ENCODE results near the gene ACVR2B.
A peak's percentile ranks its signal among the peaks of the same experiment; 100 is the strongest.

ACVR2B gene

DNA sequence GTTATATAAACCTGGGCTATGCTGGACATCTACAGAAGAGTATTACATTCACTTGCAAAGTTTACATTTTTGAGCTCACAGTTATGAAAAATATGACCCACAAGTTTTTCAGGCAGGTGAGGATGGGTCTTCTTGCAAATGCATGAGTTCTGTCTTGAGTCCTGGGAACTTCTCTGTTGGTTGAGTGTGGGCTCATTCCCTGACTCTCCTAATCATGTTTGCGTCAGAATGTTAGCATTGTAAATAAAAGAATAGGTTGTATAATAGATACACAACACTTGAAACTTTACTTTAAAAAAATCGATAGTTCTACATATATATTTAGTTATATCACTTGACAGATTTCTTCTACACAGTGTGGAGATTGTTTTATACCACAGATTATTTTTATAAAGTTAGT is 35.3 kb downstream of the ACVR2B start:
- DNase-seq (ENCODE audit: low read depth in 2 of 2), result no peak

DNA sequence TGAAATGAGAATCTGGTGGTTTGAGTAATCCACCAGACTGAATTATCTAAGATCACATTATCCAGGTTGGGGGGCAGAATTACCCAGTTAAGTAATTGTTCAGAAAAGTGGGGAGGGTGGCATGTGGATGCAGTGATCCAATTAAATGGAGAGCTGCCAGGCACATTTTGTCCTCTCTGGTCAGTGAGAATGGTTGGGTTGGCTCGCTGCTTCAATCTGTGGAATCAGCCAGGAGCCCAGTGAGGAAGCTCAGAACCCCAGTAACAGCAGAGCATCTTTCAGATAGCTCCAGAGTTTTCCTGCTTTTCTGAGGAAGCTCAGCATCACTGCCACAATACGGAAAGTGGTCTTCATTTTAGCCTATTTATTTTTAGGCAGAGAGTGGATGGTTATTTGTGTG is 36.1 kb downstream of the ACVR2B start:
- DNase-seq (ENCODE audit: low read depth in 2 of 2), result no peak

DNA sequence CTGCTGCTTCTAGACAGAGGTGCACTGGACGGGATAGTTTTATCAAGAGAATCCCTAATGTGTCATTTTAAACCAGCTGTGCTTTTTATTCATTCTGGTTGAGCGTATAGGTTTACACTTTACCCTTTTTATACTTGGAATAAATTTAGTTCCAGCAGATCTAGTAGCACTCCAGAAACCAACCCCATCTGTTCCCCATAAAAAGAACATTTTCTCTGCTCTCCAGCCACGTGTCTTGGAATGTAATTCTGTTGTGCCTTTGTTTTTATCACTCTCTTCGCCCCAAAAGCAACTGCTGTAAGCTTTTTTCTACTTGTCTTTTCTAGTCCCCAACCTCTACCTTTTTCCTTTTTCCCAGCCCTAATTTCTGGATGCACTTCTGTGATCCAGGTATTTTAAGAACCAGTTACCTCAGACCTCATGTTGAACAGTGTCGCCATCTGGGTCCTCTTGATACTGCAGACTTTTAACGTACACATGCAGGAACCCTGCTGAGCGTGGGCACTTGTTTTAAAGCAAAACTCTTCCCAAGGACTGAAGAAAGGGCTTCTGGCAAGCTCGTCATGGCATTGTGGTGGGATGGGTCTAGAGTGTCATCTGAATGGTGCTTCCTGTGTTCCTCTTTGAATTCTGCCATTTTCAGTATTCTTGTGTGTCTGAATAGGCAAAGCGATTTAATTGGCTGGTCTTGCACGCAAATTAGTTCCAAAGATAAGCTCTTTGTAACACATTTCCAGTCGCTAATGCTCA is 36.8 kb downstream of the ACVR2B start:
- no peak for DNase-seq (ENCODE audit: low read depth in 2 of 2)

DNA sequence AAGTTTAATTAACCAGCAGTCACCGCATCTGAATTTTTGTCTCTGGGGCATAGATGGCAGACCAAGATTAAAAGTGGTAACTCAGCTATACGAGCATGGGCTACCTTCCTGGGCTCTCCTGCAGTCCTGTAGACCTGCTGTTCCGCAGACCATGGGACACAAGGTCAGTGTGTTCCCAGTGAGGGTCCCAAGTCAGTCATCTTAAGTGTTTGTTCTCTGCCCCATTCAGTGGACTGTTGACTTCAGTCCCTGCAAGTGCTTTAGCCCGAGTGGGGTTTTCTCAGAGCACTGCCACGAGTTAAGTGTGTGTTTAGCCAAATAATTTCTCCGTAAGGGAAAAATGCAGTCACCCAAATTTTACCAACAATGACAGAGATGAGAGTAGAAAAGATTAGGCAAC is 37.5 kb downstream of the ACVR2B start:
- no peak for DNase-seq (ENCODE audit: low read depth in 2 of 2)

DNA sequence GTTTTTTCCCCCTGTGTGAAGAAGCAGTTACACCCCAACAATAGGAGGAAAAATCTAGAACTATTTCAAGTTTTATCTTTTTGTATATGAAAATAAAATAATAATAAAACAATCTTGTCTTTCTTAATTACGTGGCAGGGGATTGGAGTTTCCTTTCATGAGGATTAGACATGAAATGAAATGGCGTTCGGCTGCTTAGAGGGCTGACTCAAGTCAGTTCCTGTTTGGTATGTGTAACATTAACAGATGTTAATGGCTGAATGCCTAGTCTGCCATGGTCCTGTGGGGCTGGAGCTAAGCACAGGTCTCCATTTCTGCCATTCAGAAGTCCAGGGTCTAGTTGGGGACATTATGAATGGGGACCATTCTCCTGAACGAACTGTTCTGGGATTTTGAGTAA is 39.3 kb downstream of the ACVR2B start:
- DNase-seq (ENCODE audit: low read depth in 2 of 2), result no peak

DNA sequence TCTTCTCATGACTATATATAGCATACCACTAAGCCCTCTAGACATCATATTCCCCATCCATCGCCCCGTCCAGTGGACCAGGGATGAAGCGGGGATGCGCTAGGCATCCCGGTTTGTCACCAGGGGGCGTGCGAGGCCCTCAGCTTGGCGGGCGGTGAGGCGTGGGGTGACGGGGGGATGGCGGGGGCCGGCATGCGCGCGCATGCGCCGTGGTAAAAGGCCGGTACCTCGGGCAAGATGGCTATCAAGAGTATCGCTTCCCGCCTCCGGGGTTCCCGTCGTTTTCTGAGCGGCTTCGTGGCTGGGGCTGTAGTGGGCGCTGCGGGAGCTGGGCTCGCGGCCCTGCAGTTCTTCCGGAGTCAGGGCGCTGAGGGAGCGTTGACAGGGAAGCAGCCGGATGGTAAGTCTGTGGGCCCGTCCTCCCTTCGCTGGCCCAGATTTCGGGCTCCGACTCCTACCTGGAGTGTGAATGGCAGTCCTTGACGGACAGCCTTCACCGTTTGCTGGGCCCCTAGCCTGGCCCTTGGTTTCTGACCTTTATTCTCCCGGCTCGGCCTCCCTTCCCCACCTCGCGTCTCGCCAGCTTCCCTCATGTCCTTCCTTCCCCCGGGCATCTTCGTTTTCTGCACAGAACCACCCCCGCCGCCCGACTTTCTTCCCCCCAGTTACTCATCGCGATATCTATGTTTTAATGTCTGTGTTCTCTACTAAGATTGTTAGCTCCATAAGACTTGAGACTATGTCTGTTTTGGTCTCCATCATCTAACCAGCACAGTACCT is 42.6 kb downstream of the ACVR2B start, which contains the start of gene EXOG:
Gene EXOG (plus strand): TSS at position 210 of the 780 bp plus-strand sequence. CDS start 28 bp downstream, at position 238.
- DNase-seq (ENCODE audit: low read depth in 2 of 2), result peak; percentile 89 to 93

DNA sequence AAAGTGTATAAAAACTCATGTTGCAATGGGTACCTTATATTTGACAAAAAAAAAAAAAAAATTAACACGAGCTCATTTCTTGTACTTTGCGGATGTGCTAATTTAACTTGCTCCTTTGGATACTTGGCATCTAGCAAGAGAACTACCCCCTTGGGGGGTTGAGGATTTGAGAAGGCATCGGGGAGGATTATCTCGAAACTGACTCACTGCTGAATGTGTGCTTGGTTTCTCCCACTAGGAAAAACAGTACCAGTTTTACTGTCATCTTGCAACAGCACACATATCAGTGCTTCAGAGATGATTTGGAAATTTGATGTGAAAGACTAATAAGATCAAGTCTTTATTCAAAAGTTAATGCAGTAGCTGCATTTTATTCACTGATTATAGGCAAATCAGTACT is 43.3 kb downstream of the ACVR2B start:
- no peak for DNase-seq (ENCODE audit: low read depth in 2 of 2)

DNA sequence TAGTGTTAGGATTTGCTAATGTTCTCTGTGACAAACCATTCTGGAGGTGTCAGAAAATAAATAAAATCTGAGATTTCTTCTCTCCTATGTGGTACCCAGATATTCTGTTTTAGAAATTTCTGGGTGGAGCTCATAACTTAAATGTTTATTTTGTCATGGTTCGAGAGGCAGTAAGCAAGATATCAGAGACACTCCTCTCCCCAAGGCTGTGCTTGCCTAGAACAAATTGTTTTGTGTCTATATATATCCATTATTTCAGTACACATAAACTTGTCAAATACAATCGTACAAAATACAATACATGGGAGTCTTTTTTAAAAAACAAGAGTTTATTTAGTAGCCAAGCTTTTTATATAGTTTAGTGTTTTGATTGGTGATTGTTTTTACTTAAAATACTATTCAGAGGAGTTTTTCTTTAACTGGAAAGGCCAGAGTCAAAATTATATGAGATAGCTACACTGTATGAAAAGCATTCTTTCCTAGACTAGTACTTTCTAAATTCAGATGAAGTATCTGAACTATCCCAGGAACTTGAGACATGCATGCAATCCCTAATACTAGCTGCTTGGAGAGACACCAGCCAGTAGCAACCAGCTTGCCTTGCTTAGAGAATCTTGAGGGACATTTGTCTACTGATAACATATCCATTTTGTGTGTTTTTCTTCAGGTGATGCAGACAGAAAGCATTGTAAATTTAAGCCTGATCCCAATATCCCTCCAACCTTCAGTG is 47.2 kb downstream of the ACVR2B start:
- DNase-seq (ENCODE audit: low read depth in 2 of 2), result no peak

DNA sequence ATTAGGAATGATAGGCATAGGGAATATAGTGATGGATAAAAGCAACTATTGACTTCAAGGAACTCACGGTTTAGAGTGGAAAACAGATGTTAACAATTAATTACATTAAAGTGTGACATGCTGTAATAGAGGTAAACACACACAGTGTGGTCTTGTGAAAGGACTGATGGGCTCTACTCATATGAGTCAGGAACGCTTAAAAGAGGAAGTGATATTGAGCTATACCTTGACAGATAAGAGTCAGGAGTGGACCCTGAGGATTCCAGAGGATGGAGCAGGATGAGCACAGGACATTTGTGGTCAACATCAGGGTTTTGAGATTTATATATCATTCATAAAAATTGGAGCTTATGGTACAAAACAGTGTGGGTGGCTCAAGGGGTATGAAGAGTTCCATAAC is 53.4 kb downstream of the ACVR2B start:
- no peak for DNase-seq (ENCODE audit: low read depth in 2 of 2)

DNA sequence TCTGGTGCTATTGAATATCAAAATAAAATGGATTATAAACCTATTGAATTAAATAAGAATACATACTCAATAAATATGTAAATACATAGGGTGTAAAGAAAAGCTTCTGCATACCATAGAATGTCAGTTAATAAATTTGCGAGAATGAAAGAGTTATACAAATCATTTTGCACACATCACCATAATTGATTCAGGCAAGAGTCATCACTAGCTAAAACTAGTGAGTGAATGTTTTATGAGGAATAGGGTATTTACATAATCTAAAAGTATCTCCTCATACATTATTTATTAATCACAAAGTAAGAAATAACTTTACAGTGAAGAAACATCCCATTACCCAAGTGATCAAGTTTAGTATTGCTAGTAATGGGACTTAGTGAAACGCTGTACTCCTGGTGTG is 56.0 kb downstream of the ACVR2B start:
- no peak for DNase-seq (ENCODE audit: low read depth in 2 of 2)

DNA sequence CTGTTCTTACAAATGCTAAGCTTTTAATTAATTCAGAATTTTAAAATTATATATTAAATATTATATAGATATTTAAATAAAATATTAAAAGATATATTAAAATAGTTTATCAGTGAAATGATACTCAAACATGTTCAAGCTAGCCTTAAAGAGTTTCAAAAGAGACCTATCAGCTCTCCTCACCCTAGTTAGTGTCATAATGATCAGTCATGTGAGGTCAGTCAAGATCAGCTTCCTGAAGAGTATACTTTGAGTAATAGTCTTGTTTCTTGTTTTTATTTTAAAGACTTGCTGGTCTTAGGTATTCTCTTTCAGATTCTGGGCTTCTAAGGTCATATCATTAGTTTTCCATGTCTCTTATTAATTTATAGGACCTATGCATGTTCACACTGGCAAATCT is 56.9 kb downstream of the ACVR2B start:
- DNase-seq (ENCODE audit: low read depth in 2 of 2), result no peak

DNA sequence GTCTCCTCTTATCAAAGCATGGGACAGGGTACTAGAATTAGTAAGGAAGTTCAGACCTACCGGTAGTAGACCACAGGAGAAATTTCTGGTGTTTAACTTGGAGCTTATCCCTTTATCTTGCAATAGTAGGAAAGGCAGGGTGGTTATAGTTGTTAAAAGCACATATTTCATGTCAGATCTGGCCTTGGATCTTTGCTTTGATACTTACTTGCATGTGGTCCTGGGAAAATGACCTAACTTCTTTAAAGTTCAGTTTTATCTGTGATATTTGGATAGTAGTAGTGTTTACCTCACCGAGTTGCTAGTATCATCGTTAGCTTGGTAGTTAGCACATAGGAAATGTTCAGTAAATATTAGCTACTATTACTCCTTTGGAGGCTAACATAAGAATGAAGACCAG is 57.9 kb downstream of the ACVR2B start:
- DNase-seq (ENCODE audit: low read depth in 2 of 2), result no peak

DNA sequence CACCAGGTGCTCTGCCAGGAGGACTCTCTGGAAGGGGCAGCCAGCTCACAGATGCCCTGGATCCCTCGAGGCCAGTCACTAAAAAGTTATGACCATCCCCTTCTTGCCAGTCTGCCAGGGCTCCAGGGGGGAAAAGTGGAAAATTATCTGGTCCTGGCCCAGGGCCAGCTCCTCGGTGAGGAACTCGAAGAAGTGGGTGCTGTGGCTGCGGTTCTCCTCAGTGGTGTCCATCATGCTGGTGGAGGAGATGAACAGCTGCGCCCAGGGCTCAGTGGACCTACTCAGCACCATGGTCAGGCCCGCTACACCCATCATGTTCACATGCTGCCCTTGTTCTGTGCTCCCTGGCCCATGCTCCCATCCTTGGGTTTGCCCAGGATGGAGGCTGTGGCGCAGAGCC is 61.7 kb downstream of the ACVR2B start:
- no peak for DNase-seq (ENCODE audit: low read depth in 2 of 2)

DNA sequence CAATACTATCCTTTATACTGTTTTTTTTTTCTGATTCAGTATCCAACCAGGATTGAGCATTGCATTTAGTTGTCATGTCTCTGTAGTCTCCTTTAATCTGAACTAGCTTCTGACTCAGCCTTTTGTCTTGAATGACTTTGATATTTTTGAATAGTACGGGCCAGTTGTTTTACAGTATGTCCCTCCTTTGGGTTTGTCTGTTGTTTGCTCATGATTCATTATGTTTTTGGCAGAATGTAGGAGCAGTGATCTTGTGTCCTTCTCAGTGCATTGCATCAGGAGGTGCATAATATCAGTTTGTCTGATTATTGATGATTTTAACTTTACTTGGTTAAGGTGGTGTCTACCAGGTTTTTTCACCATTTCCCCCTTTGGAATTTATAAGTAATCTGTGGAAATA is 63.0 kb downstream of the ACVR2B start:
- no peak for DNase-seq (ENCODE audit: low read depth in 2 of 2)

DNA sequence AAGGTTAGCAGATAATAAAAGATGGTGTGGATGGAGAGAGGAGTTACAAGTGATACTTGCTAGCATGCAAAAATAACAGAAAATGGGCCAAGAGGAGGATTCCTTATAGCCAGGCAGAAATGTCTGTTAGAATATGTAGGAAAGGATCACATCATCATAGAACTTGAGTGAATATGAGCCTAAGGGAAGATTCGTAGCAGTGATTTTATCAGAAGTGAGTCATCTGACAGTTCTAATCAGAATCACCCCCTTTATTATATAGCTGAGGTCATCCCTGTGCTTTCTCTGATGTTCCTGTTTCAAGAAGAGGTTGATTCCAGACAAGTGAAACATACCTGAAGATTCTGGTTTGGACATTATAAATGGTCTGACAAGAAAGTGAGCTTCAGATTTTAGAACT is 65.3 kb downstream of the ACVR2B start:
- no peak for DNase-seq (ENCODE audit: low read depth in 2 of 2)

DNA sequence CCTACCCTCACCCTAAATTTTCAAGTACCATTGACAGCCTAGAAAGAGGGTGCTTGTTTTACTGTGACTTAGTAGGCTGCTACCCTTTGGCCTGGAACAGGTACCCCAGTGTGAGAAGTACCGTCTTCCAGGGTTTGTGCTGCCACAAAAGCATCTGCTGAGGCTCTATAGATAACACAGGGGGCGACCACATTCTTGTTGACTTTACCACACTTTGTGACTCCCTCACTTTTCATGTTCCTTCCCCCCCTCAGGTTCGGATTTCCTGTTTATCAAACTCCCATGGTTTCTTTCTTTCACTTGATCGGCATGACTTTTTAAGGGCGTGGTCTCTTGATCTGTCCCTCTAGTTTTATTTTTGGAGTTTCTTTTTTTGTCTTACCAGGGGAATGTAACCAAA is 66.0 kb downstream of the ACVR2B start:
- no peak for DNase-seq (ENCODE audit: low read depth in 2 of 2)

DNA sequence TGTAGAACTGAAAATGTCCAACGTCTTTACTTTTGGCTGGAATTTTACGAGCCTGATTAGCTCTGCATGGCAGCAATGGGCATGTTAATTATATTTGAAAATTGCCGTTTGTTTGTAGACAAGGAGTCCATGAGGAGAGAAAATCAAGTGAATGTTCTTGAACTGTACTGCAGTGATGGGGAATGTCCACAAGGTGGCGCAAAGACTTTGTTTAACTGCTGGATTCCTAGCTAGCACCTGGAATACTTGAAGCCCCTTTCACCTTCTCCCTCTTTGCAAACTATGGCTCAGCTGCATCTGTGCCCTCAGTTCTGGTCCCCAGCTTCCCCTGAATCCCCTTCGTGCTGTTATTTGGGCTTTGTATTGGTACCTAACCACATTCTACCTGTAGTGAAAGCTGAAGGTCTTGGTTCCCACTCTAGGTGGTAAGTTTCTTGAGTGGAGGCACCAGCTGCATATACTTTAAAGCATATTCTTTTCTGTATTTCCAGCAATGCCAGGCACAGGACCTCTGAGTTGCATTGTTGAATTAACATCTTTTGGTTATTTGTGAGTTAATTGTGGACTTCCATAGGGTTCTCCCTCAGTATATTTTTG is 67.8 kb downstream of the ACVR2B start:
- peak; percentile 25 to 40 for DNase-seq (ENCODE audit: low read depth in 2 of 2)

DNA sequence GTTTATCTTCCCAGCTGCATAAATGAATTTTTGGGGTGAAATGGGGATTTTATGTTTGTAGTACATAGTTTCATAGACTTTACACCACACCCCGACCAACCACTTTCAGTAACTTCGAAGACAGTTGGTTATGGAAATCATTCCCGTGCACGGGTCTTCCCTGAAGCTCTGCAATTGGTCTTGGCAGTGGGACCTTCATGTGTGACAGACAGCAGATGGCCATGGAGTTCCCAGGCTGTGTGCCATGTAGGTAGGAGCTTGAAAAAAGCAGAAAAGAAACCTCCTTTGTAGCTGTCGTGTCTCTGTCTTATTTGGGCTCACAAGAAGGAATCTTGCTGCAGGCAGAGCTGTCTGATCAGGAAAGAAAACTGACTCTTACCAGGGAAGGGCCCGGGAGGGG is 68.3 kb downstream of the ACVR2B start:
- no peak for DNase-seq (ENCODE audit: low read depth in 2 of 2)

DNA sequence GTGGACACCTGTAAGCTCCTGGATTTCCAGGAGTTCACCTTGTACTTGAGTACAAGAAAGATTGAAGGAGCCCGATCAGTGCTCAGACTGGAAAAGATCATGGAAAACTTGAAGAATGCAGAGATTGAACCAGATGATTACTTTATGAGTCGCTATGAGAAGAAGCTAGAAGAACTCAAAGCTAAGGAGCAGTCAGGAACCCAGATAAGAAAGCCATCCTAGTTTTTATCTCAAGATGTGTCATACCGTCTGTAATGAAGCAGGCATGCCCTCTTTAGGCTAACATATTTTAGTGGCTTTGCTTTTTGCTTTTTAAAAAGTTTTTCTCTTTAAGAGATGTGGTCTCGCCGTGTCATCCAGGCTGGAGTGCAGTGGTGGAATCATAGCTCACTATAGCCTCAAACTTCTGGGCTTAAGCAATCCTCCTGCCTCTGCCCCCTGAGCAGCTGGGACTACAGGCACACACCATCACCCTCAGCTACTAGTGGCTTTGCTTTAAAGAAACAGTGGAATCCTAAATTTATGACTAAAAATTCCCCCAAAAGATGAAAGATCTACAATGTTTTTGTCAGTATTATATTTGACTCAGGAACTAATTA is 70.5 kb downstream of the ACVR2B start:
- DNase-seq (ENCODE audit: low read depth in 2 of 2), result no peak

DNA sequence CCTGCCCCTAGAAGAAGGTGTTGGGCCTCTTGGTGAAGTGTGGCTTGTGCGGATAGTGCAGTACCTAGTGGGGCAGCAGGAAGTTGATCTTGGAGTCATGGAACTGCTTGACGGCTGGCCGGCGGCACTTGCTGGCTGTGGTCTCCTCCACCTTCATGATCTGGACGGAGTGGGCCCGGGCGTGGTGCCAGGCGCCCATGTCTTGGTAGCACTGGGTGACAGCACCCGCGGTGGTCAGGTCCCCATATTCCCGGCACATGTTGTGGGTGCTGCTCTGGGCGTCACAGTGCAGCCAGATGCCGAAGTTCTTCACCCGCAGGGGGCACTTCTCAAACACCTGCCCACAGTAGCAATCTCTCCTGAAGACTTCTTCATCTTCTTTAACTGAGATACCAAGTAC is 73.1 kb downstream of the ACVR2B start:
- no peak for DNase-seq (ENCODE audit: low read depth in 2 of 2)

DNA sequence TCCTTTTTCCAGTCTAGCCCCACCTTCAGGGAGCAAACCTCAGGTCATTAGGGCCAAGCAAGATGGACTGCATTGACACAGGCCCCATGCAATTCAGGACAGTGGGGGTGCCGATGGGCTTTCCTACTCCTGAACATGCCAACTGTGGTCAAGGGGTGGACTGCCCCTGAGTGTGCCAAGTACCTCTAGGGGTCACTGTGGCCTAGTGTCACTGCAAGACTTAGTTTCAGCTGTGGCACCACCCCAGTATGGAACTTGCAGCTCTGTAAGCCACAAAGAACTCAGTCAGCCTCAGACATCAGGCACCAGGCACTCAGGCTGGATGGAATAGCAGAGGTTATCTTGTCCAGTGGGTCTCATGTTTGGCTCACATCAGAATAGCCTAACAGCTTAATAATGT is 74.8 kb downstream of the ACVR2B start:
- DNase-seq (ENCODE audit: low read depth in 2 of 2), result no peak

DNA sequence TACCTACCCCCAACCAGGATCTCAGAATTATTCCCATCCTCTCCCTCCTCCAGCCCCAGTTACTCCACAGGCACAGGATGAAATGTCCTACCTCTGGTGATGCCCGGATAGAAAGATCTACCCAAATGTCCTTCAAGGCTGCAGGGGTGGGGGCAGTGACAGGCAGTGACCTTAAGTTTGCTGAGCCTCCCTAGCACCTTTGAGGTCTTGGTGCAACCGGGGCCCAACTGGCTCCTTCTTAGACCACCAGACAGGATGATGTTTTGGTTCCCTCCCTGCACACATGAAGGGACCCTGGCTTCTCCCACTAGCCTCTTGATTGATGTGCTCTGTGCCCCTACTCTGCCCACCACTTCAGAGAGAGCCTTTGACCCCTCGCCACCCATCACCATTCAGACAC is 78.8 kb downstream of the ACVR2B start:
- no peak for DNase-seq (ENCODE audit: low read depth in 2 of 2)

All from stimulated activated CD4-positive, alpha-beta T cell treated with anti-CD3 and anti-CD28 coated beads, Interleukin-15, amount 100 ng/mL, for 48 hours (primary cell).